T-helper 17 cell (primary cell): ENCODE measurements around the gene TMC5. TPM values are rescaled to one million over a fixed set of nuclear protein-coding genes. Genes with fewer than 3 reads are reported as not detected.

Experiments
- ATAC-seq: fragments of 150-1000 bp; cut with Tn5 transposase; 2 replicates; pipeline ENCODE4 v1.10.0; 2021; ENCODE audit warnings: mild to moderate bottlenecking, moderate library complexity
- DNase-seq, 3 donors: peaks; one replicate each; pipeline versions ENCODE4 v3.0.0 to v3.0.0-alpha.2; 2020 to 2021
- H3K9me3 ChIP-seq: one replicate; pipeline ENCODE4 v1.7.0; 2013; ENCODE audit warnings: low read length, mild to moderate bottlenecking; ENCODE audit not compliant: control insufficient read depth, poor library complexity, severe bottlenecking
- H3K27ac Mint-ChIP-seq: one replicate; pipeline ENCODE4 v1.8.0; 2022; ENCODE audit warnings: mild to moderate bottlenecking, moderate library complexity, mixed read lengths
- H3K27me3 Mint-ChIP-seq: one replicate; pipeline ENCODE4 v1.8.0; 2022; ENCODE audit warnings: mixed read lengths
- H3K36me3 Mint-ChIP-seq: one replicate; pipeline ENCODE4 v1.8.0; 2022; ENCODE audit warnings: low read depth, mixed read lengths
- H3K4me1 Mint-ChIP-seq: one replicate; pipeline ENCODE4 v1.8.0; 2022; ENCODE audit warnings: mild to moderate bottlenecking, mixed read lengths
- H3K4me3 Mint-ChIP-seq: one replicate; pipeline ENCODE4 v1.8.0; 2022; ENCODE audit warnings: mild to moderate bottlenecking, moderate library complexity, mixed read lengths
- total RNA-seq, 4 donors: library from RNA in 2 of 4; stranded (reverse) in 2 of 4; gene quantifications; one replicate each; pipeline ENCODE4 v1.2.3 and lab custom pipeline; 2022 to 2026

Gene TMC5
- total RNA-seq, 2 donors from 2014 or later: 0.22 TPM; not detected in 1

- Mint-ChIP-seq H3K4me3 (no peak overlapping the region), H3K4me1 (no peaks in the 10 kb centered on the region), H3K27ac (no peak overlapping the region), H3K27me3 (peaks cover 31% of the 10 kb centered on the region), H3K36me3 (no peaks in the 10 kb centered on the region)
- DNase-seq (no peak), ATAC-seq (no peak)
- no peaks in the 10 kb centered on the region for H3K9me3 ChIP-seq
These were observed 1.8 kb upstream of the TMC5 start for GRCh38 chr16:19415918-19416317.

DNA sequence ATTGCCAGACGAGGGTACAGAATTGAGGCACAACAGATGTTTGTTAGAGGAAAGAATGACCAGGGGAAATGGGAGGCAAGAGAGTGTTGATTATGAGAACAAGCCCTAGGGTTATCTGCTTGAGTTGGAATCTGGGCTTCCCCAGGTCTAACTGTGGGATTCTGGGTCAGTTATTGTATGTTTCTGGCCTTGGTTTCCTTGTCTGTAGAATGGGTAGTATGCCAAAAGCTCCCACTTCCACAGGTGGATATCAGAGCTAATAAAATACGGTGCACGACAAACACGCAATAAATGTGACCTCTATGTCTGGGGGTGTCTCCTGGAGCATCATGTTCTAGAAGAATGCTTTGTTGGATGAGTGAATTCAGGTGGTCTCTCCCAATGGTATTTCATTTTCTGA, 517 bp downstream of the TMC5 start:
- Mint-ChIP-seq H3K27me3 (peaks cover 13% of the 10 kb centered on the region), H3K4me1 (no peaks in the 10 kb centered on the region), H3K27ac (no peak overlapping the region), H3K4me3 (no peak overlapping the region), H3K36me3 (peaks cover 2% of the 10 kb centered on the region)
- ATAC-seq (no peak), DNase-seq (no peak)
- H3K9me3 ChIP-seq: no peaks in the 10 kb centered on the region

GRCh38 chr16:19419698-19420075, 2.0 kb downstream of the TMC5 start:
- no peaks in the 10 kb centered on the region for H3K4me1 Mint-ChIP-seq
- peaks cover 2% of the 10 kb centered on the region for H3K36me3 Mint-ChIP-seq
- H3K27ac Mint-ChIP-seq: no peak overlapping the region
- no peak overlapping the region for H3K4me3 Mint-ChIP-seq
- H3K9me3 ChIP-seq: no peaks in the 10 kb centered on the region
- H3K27me3 Mint-ChIP-seq: peaks cover 5% of the 10 kb centered on the region
- ATAC-seq: no peak
- DNase-seq: no peak

DNA sequence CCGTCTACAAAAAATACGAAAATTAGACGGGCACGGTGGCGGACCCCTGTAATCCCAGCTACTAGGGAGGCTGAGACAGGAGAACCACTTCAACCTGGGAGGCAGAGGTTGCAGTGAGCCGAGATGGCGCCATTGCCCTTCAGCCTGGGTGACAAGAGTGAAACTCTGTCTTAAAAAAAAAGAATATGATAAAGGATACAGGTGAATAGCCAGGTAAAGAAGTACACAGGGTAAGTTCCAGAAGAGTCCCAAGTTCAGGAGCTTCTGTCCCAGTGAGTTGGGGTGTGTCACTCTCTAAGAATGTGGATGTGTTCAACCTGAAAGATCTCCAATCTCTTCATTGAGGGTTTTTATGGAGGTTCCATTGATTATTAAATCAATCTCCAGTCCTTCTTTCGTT, 6.8 kb downstream of the TMC5 start:
- H3K9me3 ChIP-seq: no peaks in the 10 kb centered on the region
- no peak for ATAC-seq

GRCh38 chr16:19430345-19430744, 12.7 kb downstream of the TMC5 start:
- no peaks in the 10 kb centered on the region for H3K9me3 ChIP-seq
- H3K27ac Mint-ChIP-seq: no peak overlapping the region
- no peaks in the 10 kb centered on the region for H3K36me3 Mint-ChIP-seq
- DNase-seq: no peak
- no peak overlapping the region for H3K4me3 Mint-ChIP-seq
- peaks cover 35% of the 10 kb centered on the region for H3K27me3 Mint-ChIP-seq
- ATAC-seq: no peak
- H3K4me1 Mint-ChIP-seq: no peaks in the 10 kb centered on the region

More for the DNA sequence above, 6.8 kb downstream of the TMC5 start:
- Mint-ChIP-seq H3K4me1 (no peaks in the 10 kb centered on the region), H3K4me3 (no peak overlapping the region), H3K36me3 (peaks cover 2% of the 10 kb centered on the region), H3K27ac (no peak overlapping the region), H3K27me3 (peaks cover 24% of the 10 kb centered on the region)
- no peak for DNase-seq

GRCh38 chr16:19431636-19432340, 14.1 kb downstream of the TMC5 start:
- Mint-ChIP-seq H3K36me3 (no peaks in the 10 kb centered on the region), H3K27me3 (peaks cover 26% of the 10 kb centered on the region), H3K4me1 (no peaks in the 10 kb centered on the region), H3K27ac (no peak overlapping the region), H3K4me3 (no peak overlapping the region)
- ATAC-seq (no peak), DNase-seq (no peak)
- no peaks in the 10 kb centered on the region for H3K9me3 ChIP-seq

DNA sequence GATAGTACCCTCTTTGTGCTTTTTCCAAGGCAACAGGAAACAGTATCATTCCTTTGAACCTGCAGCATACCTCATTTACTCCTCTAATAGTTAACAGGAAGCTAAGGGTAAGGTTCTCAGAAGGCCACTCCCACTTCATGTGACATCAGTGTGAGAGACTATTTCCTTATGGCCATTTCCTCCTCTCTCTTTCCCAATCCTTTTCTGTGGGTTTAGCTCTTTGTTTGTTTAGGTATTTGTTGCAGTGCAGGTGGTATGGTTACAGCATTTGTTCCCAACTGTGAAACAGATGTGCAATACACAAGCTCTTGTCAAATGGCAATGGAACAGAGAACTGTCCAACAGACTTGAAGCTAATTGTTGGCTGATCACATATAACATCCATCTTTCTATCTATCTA, 14.7 kb downstream of the TMC5 start:
- H3K9me3 ChIP-seq: no peaks in the 10 kb centered on the region
- H3K27me3 Mint-ChIP-seq: peaks cover 24% of the 10 kb centered on the region
- H3K4me3 Mint-ChIP-seq: no peak overlapping the region
- DNase-seq (no peak), ATAC-seq (no peak)
- H3K27ac Mint-ChIP-seq: no peak overlapping the region
- no peaks in the 10 kb centered on the region for H3K36me3 Mint-ChIP-seq
- no peaks in the 10 kb centered on the region for H3K4me1 Mint-ChIP-seq

GRCh38 chr16:19434584-19434983, 16.9 kb downstream of the TMC5 start:
- Mint-ChIP-seq H3K27ac (no peak overlapping the region), H3K27me3 (peaks cover 10% of the 10 kb centered on the region), H3K36me3 (no peaks in the 10 kb centered on the region), H3K4me3 (no peak overlapping the region), H3K4me1 (no peaks in the 10 kb centered on the region)
- ATAC-seq (no peak), DNase-seq (no peak)
- no peaks in the 10 kb centered on the region for H3K9me3 ChIP-seq

DNA sequence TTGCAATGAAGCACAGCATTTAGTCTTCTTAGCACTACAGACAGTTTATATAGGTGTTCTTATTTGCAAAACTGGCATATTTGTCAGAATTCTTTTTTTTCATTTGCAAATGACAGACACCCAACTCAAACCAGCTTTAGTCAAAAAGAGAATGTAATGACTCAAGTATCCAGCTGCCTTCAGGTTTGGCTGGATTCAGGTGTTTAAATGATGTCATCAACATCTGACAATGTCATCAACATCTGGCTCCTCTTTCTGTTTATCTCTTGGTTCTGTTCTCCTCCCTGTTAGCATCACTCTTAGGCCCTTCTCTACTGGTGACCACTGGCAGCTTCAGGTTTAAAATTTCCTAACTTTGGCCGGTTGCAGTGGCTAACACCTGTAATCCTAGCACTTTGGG, 18.9 kb downstream of the TMC5 start:
- ATAC-seq: no peak

GRCh38 chr16:19437280-19437679, 19.6 kb downstream of the TMC5 start:
- Mint-ChIP-seq H3K27me3 (no peaks in the 10 kb centered on the region), H3K4me1 (no peaks in the 10 kb centered on the region), H3K4me3 (no peak overlapping the region), H3K36me3 (no peaks in the 10 kb centered on the region), H3K27ac (no peak overlapping the region)
- DNase-seq (no peak), ATAC-seq (no peak)
- no peaks in the 10 kb centered on the region for H3K9me3 ChIP-seq

More for the DNA sequence above, 18.9 kb downstream of the TMC5 start:
- Mint-ChIP-seq H3K4me1 (no peaks in the 10 kb centered on the region), H3K4me3 (no peak overlapping the region), H3K27me3 (no peaks in the 10 kb centered on the region), H3K27ac (no peak overlapping the region), H3K36me3 (no peaks in the 10 kb centered on the region)
- no peaks in the 10 kb centered on the region for H3K9me3 ChIP-seq
- DNase-seq: no peak

GRCh38 chr16:19438739-19439138, 21.1 kb downstream of the TMC5 start:
- Mint-ChIP-seq H3K27me3 (no peaks in the 10 kb centered on the region), H3K4me1 (no peaks in the 10 kb centered on the region)
- ATAC-seq: no peak

GRCh38 chr16:19439483-19439882, 21.8 kb downstream of the TMC5 start:
- no peak overlapping the region for H3K4me3 Mint-ChIP-seq
- no peak for ATAC-seq
- no peaks in the 10 kb centered on the region for H3K9me3 ChIP-seq
- peaks cover 3% of the 10 kb centered on the region for H3K36me3 Mint-ChIP-seq
- no peak for DNase-seq
- H3K27ac Mint-ChIP-seq: no peak overlapping the region
- H3K27me3 Mint-ChIP-seq: no peaks in the 10 kb centered on the region
- H3K4me1 Mint-ChIP-seq: no peaks in the 10 kb centered on the region

More at GRCh38 chr16:19438739-19439138, 21.1 kb downstream of the TMC5 start:
- no peak for DNase-seq
- no peak overlapping the region for H3K4me3 Mint-ChIP-seq
- H3K9me3 ChIP-seq: no peaks in the 10 kb centered on the region
- H3K36me3 Mint-ChIP-seq: peaks cover 2% of the 10 kb centered on the region
- no peak overlapping the region for H3K27ac Mint-ChIP-seq

- Mint-ChIP-seq H3K36me3 (peaks cover 3% of the 10 kb centered on the region), H3K4me1 (no peaks in the 10 kb centered on the region), H3K27ac (no peak overlapping the region), H3K4me3 (no peak overlapping the region), H3K27me3 (peaks cover 4% of the 10 kb centered on the region)
- no peak for DNase-seq
- H3K9me3 ChIP-seq: no peaks in the 10 kb centered on the region
- ATAC-seq: no peak
These were observed 26.0 kb downstream of the TMC5 start for GRCh38 chr16:19443659-19444058.

DNA sequence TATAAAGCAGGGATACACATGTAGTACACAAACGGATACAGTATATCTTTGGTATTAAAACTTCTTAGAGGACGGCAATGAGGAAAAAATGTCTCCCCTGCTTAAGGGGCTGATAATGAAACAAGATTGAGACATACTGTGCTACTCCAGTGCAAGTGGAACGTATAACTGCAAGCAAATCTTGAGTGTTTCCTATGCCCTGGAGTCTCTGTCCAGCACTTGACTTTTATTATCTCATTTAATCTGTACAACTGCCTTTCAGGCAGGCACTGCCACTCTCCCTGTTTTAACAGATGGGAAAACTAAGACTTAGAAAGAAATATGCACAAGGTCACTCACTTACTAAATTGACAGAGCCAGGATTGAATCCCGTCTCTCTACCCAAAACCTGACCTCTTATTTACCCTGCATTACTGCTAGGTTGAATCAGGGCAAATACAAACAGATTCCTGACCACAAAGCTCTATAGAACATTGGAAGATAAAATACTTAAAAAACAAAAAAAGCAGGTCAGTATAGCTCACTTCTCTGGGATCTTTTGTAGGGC, 28.7 kb downstream of the TMC5 start:
- DNase-seq: no peak
- no peaks in the 10 kb centered on the region for H3K9me3 ChIP-seq
- H3K27me3 Mint-ChIP-seq: peaks cover 28% of the 10 kb centered on the region
- ATAC-seq: no peak
- no peaks in the 10 kb centered on the region for H3K4me1 Mint-ChIP-seq
- H3K4me3 Mint-ChIP-seq: no peak overlapping the region
- H3K36me3 Mint-ChIP-seq: peaks cover 5% of the 10 kb centered on the region
- no peak overlapping the region for H3K27ac Mint-ChIP-seq
